DMS79 (cell line): Measurements from ENCODE around the gene PCDHB9.

Experiments
- DNase-seq: peaks from one replicate; lab custom pipeline; 2025; lab: John Stamatoyannopoulos, UW

The PCDHB9 gene

DNA sequence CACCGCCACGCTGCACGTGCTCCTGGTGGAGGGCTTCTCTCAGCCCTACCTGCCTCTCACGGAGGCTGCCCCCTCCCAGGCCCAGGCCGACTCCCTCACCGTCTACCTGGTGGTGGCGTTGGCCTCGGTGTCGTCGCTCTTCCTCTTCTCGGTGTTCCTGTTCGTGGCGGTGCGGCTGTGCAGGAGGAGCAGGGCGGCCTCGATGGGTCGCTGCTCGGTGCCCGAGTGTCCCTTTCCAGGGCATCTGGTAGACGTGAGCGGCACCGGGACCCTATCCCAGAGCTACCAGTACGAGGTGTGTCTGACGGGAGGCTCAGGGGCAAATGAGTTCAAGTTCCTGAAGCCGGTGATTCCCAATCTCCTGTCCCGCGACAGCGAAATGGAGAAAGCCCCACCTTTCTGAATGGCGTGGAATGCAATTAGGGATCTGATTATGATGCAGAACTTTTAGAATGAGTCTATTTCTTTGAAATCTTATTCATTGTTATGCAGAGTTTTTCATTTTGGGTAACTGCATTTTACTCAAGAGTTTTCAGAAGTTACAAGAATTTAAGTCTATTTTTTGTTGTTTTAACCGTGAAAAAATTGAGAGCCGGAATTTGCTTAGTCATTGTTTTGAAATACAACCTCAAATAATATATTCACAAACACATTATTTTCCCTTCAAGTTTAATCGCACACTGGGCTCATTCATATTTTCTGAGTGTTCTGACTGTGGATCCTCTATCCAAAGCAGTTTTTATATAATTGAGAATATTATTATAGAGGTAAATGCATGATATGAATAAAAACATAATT is 49.8 kb downstream of the PCDHB9 start:
- DNase-seq, result no peak
